ACC112 (cell line): ENCODE measurements around the gene SPON1.

Experiments used
- H2AFZ ChIP-seq: fragments of 200-600 bp; sonication (generic); one replicate; pipeline ENCODE4 v1.6.0; 2017; ENCODE audit warnings: antibody characterized with exemption, low read length; ENCODE audit not compliant: unreplicated experiment
- H3K27ac ChIP-seq: fragments of 200-600 bp; sonication (generic); 2 replicates; pipeline ENCODE4 v1.5.1; 2014; ENCODE audit warnings: low read depth, mild to moderate bottlenecking, antibody characterized with exemption, low read length, moderate library complexity
- H3K27me3 ChIP-seq: fragments of 200-600 bp; sonication (generic); 2 replicates; pipeline ENCODE4 v1.6.1; 2014; ENCODE audit warnings: mild to moderate bottlenecking, antibody characterized with exemption, low read length, moderate library complexity, mixed read lengths; ENCODE audit not compliant: insufficient read depth
- H3K36me3 ChIP-seq: fragments of 200-600 bp; sonication (generic); 2 replicates; pipeline ENCODE4 v1.6.1; 2016; ENCODE audit warnings: mild to moderate bottlenecking, antibody characterized with exemption, low read length, moderate library complexity, mixed read lengths; ENCODE audit not compliant: insufficient read depth
- H3K4me1 ChIP-seq: fragments of 200-600 bp; sonication (generic); one replicate; pipeline ENCODE4 v1.6.1; 2016; ENCODE audit warnings: low read length, mixed read lengths; ENCODE audit not compliant: insufficient read depth, unreplicated experiment, control insufficient read depth
- H3K4me3 ChIP-seq: fragments of 200-600 bp; sonication (generic); 2 replicates; pipeline ENCODE4 v1.5.1; 2014; ENCODE audit warnings: mild to moderate bottlenecking, low read depth, low read length
- H3K79me2 ChIP-seq: fragments of 200-600 bp; sonication (generic); one replicate; pipeline ENCODE4 v1.6.0; 2016; ENCODE audit warnings: low read length; ENCODE audit not compliant: control insufficient read depth, unreplicated experiment, insufficient read depth

The SPON1 gene

DNA sequence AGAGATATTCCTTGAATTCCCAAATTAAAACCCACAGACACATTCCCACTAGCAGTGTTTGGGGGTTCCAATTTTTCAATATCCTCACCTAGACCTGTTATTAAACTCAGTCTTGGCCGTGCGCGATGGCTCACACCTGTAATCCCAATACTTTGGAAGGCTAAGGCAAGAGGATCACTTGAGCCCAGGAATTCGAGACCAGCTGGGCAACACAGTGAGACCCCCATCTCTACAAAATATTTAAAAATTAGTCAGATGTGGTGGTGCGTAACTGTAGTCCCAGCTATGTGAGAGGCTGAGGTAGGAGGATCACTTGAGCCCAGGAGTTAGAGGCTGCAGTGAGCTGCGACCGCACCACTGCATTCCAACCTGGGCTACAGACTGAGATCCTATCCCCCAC, 343.1 kb downstream of the SPON1 start:
- Histone ChIP-seq H3K36me3 (no peaks in the 10 kb centered on the region), H3K27me3 (no peaks in the 10 kb centered on the region), H3K27ac (no peak overlapping the region), H3K4me1 (peaks cover 36% of the 10 kb centered on the region), H3K4me3 (no peak overlapping the region), H3K79me2 (peaks cover 96% of the 10 kb centered on the region), H2AFZ (no peak overlapping the region)

DNA sequence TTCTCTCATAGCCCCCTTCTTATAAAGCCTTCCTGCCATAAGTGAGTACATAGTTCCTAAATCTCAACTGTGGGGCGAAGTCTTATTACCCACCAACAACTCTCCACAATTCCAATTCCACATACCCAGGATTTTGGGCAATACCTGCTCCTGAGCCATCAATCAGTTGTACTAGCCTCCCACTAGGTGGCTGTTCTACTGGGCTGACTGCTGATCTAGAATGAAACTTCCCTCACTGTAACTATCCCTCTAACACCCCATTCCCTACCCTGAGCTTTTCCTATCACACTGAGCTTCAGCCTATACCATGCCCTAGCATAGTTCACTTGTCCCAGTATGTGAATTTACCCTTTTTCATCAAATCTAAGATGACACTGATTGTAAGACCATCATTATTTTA, 344.0 kb downstream of the SPON1 start:
- Histone ChIP-seq H3K36me3 (no peaks in the 10 kb centered on the region), H3K4me3 (no peak overlapping the region), H3K79me2 (peaks cover 96% of the 10 kb centered on the region), H2AFZ (no peak overlapping the region), H3K27ac (no peak overlapping the region), H3K27me3 (no peaks in the 10 kb centered on the region), H3K4me1 (peaks cover 36% of the 10 kb centered on the region)

DNA sequence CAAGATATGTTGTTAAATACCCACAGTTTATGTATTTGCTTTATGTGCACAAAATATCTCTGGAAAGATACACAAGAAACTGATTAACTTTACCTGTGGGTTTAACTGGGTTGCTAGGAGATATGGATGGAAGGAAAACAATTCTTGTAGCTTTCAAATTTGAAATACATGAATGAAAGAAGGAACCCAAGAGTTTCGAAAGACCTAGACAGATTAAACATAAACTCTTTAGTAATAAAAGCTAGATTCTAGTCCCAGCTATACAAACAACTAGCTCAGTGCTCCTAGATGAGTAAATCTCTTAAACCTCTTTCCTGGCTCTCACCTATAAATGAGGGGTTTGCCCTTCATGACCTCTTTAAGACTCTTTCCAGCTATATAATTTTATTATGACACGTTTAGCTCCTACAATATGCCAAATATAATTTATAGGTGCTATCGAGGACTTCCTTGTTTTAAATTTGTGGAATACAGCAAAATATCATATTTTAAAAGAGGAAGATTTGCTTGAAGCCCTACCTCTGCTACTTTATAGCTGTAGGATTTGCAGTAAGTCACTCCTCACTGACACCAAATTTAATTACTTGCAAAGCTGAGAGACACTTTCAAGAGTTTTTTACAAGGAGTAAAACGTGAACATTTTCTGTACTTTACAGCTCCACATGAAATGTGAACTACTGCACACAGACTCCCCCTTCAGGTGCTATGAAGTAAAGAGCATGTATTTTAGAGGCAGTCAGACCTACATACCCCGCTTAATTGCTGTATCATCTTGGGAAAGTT, 345.8 kb downstream of the SPON1 start:
- H3K4me1 ChIP-seq: peaks cover 47% of the 10 kb centered on the region
- no peaks in the 10 kb centered on the region for H3K27me3 ChIP-seq
- H3K27ac ChIP-seq: no peak overlapping the region
- H3K36me3 ChIP-seq: no peaks in the 10 kb centered on the region
- H2AFZ ChIP-seq: no peak overlapping the region
- no peak overlapping the region for H3K4me3 ChIP-seq
- H3K79me2 ChIP-seq: peaks cover 97% of the 10 kb centered on the region

DNA sequence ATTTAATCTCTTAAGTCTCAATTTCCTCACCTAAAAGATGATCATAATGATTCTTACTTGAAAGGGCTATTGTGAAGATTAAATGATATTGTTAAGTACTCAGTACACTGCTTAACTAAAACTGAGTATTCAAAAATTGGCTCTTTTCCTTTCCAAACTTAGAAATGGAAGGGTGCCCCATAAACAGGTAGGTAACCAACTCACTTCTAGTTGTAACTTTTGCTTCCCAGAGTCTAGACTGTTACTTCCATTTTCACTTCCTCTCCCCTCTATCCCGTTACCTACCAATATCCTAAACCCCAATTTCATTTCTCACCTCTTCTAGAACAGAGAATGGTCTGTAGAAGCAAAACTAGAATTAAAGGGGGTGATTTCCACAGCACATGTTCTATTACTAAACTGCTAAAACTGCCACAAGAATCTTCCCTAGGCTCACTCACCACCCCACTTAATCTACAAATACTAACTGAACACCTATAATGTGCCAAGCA, 346.4 kb downstream of the SPON1 start:
- Histone ChIP-seq H3K27ac (peak overlapping the region; percentile 11; the same call in 1 of the 2 replicates), H3K79me2 (peaks cover 97% of the 10 kb centered on the region), H2AFZ (no peak overlapping the region), H3K4me1 (peaks cover 53% of the 10 kb centered on the region), H3K27me3 (no peaks in the 10 kb centered on the region), H3K4me3 (no peak overlapping the region), H3K36me3 (no peaks in the 10 kb centered on the region)

DNA sequence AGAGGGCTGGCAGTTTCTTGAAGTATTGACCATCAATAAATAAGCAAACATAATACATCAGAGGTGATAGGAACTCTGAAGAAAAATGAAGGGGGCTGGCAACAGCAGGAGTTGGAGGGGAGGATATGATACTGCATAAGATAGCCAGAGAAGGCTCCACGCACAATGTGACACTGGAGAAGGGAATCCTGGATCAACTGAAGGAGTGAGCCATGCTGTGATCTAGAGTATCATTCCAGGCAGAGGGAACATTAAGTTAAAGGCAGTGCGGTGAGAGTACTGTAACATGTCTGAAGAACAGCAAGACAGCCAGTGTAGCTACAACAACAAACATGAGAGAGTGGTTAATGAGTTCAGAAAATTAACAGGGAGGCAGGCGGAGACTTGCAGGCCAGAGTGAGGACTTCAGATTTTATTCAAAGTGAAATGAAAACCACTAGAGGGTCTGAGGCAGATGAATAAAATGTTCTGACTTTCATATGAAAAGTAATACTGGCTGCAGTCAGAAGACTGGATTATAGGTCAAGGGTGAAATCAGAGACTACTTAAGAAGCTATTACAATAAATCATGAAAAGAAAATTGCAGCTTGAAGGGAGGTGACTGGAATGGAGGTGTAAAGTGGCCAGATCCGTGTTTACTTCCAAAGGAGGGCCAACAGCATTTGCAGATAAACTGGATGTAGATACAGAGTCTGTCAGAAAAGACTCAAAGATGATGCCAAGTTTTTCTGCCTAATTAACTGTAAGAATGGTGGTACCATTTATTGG, 347.1 kb downstream of the SPON1 start:
- no peaks in the 10 kb centered on the region for H3K27me3 ChIP-seq
- H3K36me3 ChIP-seq: no peaks in the 10 kb centered on the region
- peaks cover 56% of the 10 kb centered on the region for H3K4me1 ChIP-seq
- H2AFZ ChIP-seq: no peak overlapping the region
- H3K4me3 ChIP-seq: no peak overlapping the region
- peaks cover 96% of the 10 kb centered on the region for H3K79me2 ChIP-seq
- peak overlapping the region; percentile 11; the same call in 1 of the 2 replicates for H3K27ac ChIP-seq

DNA sequence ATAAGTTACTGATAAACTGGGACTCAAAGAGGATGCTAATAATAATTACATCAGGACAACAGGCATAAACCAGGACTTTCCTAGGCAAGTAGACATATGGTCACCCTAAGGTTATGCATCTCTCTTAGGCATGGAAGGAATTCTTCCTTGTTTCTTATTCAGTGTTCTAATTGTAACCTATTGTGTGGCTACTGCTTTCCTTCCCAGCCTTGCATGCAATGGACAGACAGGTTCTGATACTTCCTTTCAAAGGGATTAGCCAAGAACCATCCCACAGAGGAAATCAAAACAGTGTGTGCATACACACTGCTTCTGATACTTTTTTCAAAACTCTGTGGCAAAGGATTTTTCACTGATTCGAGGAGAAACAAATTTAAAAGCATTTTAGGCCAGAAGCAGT, 348.2 kb downstream of the SPON1 start:
- Histone ChIP-seq H3K79me2 (peaks cover 96% of the 10 kb centered on the region), H3K27ac (no peak overlapping the region), H3K27me3 (no peaks in the 10 kb centered on the region)

DNA sequence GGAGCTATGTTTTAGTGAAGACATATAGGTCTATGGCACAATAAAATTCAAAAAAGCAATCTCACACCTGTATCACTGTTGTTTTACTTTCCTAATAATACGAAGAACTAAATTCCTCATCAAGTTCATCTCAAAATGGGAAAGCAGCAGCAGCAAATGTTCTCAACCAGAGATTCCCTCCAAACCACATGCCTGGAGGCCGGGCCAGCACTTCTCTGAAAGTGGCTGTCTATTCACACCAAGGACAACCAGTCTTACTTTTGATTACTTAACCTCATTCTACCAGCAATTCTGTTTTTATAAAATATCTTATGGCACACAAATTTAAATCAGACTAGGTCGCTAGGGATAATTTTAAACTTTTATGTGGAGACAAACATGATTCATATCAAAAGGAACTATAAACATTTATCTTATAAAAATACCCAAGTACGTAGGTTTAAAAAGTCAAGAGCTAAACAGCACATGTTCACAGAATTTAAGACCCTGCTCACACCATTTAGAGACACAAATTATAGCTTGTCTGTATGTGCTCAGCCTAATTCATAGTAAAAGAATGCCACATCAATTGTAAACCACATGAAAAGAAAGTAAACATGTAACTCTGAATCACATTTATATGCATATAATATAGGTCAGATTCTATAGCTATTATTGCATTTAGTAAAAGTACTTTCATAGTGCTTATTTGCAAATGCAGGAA, 350.4 kb downstream of the SPON1 start:
- Histone ChIP-seq H3K4me3 (peak overlapping the region; percentile 24; the same call in 1 of the 2 replicates), H3K36me3 (no peaks in the 10 kb centered on the region; the same call in 1 of the 2 replicates), H3K27ac (peak overlapping the region; percentile 51), H2AFZ (no peak overlapping the region), H3K4me1 (peaks cover 63% of the 10 kb centered on the region), H3K27me3 (no peaks in the 10 kb centered on the region), H3K79me2 (peaks cover 96% of the 10 kb centered on the region)

More for the DNA sequence above, 348.2 kb downstream of the SPON1 start:
- Histone ChIP-seq H3K4me1 (peaks cover 62% of the 10 kb centered on the region), H3K36me3 (no peaks in the 10 kb centered on the region), H2AFZ (no peak overlapping the region), H3K4me3 (no peak overlapping the region)

DNA sequence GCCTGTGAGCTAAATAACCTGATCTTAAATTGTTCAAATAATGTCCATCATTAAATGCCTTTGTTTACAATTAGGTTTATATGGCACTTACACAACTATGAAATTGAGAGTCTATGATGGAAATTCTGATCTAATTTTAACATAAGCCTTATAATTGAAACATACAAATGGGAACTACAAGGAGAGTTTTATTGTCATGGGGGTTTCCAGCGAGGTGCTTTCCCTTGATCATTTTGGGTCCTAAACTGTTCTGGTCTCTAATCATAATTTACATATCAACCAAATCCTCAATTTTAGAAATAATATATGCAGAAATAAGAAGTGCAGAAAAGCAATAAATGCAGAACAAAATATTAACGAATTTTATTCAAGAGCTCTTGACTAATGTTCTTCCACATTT, 351.6 kb downstream of the SPON1 start:
- Histone ChIP-seq H3K4me3 (no peak overlapping the region), H3K27ac (peak overlapping the region; percentile 51), H3K36me3 (no peaks in the 10 kb centered on the region; the same call in 1 of the 2 replicates), H3K79me2 (peaks cover 96% of the 10 kb centered on the region), H2AFZ (no peak overlapping the region), H3K27me3 (no peaks in the 10 kb centered on the region), H3K4me1 (peaks cover 64% of the 10 kb centered on the region)

DNA sequence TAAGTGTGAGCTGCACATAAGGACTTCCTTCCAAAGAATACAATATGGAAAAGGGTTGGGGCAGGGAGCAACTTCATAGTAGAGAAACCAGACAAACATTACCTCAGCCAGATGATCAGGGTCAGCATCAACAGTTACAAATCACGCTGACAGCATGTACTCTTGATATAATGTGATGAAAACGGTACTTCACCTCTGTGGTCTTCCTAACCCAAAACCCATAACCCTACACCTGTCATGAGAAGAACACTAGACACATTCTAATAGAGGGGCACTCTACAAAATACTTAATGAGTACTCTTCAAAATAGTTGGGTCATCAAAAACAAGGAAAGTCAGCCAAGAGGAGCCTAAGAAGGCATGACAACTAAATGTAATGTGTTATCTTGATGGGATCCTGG, 352.6 kb downstream of the SPON1 start:
- H3K79me2 ChIP-seq: peaks cover 93% of the 10 kb centered on the region

More for the DNA sequence above, 352.6 kb downstream of the SPON1 start:
- Histone ChIP-seq H3K4me3 (no peak overlapping the region), H3K36me3 (no peaks in the 10 kb centered on the region; the same call in 1 of the 2 replicates), H3K4me1 (peaks cover 62% of the 10 kb centered on the region), H2AFZ (no peak overlapping the region), H3K27me3 (no peaks in the 10 kb centered on the region), H3K27ac (no peak overlapping the region)
